ENCODE measurements around the gene RPN1.

- TF ChIP-seq POLR2A (IDR thresholded peaks at IDR 0.05) (no peak), CTCF (IDR thresholded peaks at IDR 0.05) (no peak), POLR2AphosphoS5 (IDR thresholded peaks at IDR 0.05) (no peak), EP300 (IDR thresholded peaks at IDR 0.05; ENCODE audit: low read depth) (no peak)
Observed at GRCh38 chr3:128581566-128581965, 69.1 kb downstream of the RPN1 start.

Measured in transverse colon (tissue), 4 donors.